HG02678 (cell line): ENCODE data around the gene LEMD1.
A peak's percentile ranks its signal among the peaks of the same experiment; 100 is the strongest.
"Not testable (repeated sequence)": the region's sequence is repeated elsewhere in the genome, so short reads cannot be mapped to it uniquely, and the experiment has no call there.

ENCODE experiments used
- ATAC-seq: cut with Tn5 transposase; IDR thresholded peaks from one replicate; pipeline ENCODE4 v1.9.1; 2021; ENCODE audit warnings: mild to moderate bottlenecking, moderate library complexity; ENCODE audit not compliant: unreplicated experiment

LEMD1 gene

DNA sequence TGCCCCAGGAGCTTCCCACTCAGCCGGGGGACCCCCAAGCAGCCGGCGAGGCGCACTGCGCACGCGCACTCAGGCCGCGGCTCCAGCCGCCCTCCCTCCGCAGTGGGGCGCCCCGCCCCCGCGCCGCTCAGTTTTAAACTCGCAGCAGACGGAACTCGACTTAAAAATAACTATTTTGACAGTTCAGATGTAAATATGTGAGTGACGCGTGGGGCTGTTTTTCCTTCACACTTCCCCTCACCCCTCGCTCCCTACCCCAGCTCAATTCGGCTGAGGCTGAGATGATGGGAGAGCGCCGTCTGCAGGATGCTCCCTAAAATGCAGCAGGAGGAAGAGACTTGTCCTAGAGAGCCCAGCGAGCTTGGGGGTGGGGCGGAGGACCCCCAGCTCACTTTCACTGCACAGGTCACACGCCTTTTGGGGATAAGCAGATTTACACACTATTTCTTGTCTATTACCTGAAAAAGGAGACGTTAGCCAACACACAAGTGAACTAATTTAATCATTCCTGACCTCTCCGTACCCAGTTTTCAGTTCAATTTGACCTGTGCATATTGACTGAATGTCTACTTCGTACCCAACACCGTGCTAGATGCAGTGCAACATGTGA, 8.9 kb upstream of the LEMD1 start:
- ATAC-seq, result peak; percentile 56

DNA sequence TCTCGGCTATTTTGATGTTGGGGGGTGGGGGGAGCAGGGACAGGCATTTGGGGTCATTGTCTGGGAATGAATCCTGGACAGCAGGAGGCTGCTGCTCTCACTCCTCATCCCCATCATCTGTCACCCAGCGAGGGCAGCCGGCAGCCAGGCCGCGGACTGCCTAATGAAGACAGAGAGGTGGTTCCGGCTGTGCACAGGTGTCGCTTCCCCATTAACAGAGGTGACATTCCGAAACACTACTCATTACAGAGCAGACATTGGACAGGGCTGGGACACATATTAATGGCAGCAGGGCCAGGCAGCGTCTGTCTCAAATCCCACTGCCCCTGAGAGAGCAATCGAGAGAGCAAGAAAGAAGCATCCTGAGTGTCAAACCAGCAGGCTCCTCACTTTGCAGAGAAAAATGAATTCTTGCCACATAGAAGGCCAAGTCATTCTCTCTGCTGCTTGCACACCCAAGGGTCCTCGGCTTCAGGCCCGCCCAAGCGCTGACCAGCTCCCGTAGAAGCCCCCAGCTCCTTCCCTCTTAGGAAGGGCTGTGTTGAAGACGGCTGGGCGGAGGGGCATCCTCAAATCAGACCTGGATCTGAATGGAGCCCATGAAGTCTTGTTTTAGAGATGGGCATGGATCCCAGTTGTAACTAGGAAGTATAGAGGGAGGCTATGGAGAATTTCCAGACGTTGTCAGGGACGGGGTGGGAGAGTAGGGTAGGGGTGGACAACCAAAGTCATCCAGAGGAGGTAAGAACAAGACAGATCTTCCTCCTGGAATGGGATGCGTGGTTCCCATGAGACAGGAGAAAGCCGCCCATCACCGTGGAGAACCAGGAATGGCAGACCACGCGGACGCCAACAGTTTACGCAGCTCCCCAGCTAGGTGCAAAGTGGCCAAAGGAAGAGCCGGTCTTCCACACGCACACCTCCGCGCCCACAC, 8.2 kb upstream of the LEMD1 start:
- ATAC-seq, result no peak

GRCh38 chr1:205424901-205425600, 3.2 kb upstream of the LEMD1 start:
- no peak for ATAC-seq

GRCh38 chr1:205423814-205424399, 2.1 kb upstream of the LEMD1 start:
- no peak for ATAC-seq

DNA sequence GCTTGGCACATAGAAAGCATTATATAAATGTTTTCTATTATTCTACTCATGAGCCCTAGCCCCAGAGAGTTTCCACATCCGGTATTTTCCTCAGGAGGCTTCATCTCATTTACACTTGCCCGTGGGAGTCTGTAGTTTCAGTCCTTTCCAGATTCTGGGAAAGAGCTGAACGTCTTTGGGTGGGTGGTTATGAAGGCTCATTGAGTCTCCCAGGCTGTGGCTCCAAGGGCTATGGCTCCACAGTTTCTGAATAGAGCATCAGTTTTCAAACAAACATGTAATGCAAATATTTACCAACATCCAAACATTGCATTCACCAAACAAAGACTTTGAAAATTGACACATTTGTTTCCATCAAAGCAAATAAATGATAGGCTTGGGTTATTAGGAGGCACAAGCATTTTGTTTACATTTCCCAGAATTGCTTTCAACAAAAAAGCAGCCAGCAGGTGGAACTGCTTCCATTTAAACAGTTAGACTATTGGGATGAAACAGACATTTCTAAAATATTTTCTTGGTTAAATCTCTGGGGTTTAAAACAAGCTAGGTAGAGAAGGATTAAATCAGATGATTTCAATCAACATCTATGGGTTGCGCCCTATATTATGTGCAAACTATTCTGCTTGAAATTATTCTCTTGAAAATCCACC, 1.3 kb upstream of the LEMD1 start:
- no peak for ATAC-seq

DNA sequence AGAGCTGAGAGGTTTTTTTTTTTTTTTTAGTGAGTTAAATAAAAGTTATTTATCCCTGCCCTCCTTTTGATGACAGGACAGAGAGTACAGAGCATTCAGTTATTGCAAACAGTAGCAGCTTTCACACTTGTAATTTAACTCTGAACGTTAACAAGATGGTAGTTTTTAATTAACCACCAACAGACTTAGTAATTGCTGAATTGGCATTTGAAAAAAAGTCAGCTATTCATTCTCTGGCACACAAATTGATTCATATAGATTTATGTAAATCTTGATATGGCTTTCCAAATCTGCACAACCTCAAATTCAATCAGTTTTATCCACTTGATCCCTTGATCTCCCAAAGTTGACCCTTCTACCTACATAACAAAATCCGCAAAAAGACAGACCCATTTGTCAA, 918 bp downstream of the LEMD1 start:
- no peak for ATAC-seq

- ATAC-seq, result no peak
These were observed 3.8 kb downstream of the LEMD1 start for GRCh38 chr1:205417870-205418635.

DNA sequence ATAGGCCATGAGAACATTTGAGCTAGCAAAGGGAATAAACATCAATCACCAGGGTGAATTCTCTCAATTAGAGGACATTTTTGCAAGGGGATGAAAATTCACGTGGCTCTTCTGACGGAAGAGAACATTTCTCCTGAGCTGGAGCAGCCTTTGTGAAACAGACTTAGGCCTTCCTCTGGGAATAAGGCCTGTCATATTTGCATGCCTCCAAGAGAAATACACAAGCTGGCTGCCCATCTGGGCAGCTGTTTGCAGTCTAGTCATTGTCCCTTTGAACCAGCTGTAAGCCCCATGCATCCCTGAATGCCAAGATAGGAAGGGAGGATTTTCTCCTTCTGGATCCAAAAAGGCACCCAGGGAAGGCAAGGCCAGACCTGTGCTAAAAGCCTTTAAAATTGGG, 5.5 kb downstream of the LEMD1 start:
- no peak for ATAC-seq

GRCh38 chr1:205410581-205411298, 11.1 kb downstream of the LEMD1 start:
- ATAC-seq, result no peak

GRCh38 chr1:205407970-205408369, 13.9 kb downstream of the LEMD1 start:
- ATAC-seq, result no peak

GRCh38 chr1:205406252-205406651, 15.6 kb downstream of the LEMD1 start:
- not testable (repeated sequence) for ATAC-seq

DNA sequence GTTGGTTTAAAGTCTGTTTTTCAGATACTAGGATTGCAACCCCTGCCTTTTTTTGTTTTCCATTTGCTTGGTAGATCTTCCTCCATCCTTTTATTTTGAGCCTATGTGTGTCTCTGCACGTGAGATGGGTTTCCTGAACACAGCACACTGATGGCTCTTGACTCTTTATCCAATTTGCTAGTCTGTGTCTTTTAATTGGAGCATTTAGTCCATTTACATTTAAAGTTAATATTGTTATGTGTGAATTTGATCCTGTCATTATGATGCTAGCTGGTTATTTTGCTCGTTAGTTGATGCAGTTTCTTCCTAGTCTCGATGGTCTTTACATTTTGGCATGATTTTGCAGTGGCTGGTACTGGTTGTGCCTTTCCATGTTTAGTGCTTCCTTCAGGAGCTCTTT, 17.4 kb downstream of the LEMD1 start:
- ATAC-seq, result not testable (repeated sequence)

GRCh38 chr1:205398586-205398985, 23.3 kb downstream of the LEMD1 start:
- no peak for ATAC-seq

DNA sequence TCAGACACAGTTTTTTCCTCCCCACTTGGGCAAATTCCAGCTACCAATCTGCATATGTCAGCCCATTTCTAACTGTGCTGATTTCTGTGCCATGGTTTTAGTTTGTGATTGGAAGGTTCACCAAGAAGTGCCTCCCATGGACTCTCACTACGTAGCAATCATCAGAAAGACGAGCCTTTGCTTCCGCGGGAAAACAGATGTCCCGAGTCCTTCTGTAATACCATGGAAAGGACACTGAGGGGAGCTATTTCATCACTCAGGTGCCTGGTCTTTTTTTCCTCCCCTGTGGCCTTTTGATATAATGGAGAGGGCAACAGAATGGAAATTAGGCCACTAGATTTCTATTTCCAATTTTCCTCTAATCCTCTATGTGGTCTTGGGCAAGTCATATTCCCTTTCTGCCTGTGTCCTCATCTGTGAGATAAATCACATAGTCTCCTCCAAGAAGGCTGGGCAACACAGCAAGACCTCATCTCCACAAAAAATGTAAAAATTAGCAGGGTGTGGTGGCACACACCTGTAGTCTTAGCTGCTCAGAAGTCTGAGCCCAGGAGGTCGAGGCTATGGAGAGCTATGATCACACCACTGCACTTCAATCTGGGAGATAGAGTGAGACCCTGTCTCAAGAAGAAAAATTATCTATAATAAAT, 24.8 kb downstream of the LEMD1 start:
- ATAC-seq, result no peak

- no peak for ATAC-seq
These were observed 26.2 kb downstream of the LEMD1 start for GRCh38 chr1:205395616-205396015.

- ATAC-seq, result no peak
These were observed 29.2 kb downstream of the LEMD1 start for GRCh38 chr1:205392650-205393049.

- ATAC-seq, result no peak
These were observed 30.5 kb downstream of the LEMD1 start for GRCh38 chr1:205391386-205391785.

GRCh38 chr1:205387845-205388244, 34.0 kb downstream of the LEMD1 start:
- ATAC-seq, result no peak

DNA sequence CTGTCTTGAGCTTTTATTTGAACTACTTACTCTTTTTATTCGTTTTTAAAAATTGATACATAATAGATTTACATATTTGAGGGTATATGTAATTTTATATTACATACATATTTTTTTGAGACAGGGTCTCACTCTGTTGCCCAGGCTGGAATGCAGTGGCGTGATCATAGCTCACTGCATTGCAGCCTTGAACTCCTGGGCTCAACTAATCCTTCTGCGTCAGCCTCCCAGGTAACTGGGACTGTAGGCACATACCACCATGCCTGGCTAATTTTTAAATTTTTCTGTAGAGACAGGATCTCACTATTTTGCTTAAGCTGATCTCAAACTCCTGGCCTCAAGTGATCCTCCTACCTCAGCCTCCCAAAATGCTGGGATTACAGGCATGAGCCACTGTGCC, 38.9 kb downstream of the LEMD1 start:
- not testable (repeated sequence) for ATAC-seq
